Measurements from ENCODE around the gene CLINT1.

DNA sequence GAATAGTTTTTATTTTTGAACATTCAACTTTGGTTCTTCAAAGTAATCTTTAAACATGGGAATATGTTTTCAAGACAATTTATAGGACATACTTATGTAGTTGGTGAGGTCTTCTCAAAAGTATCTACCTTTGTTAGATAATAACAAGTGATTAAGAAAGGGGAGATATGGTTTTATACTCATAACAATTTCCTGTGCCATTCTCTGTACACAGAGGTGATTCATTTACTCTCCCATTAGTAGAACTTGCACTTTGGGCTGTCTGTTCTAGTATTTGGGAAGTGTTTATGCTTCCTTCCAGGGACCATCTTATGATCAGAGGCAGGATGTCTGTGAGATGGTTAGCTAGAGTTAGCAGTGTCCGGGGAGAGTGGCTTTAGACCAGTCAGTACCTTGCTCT is 100.2 kb downstream of the CLINT1 start:
- TF ChIP-seq TEAD4 (IDR thresholded peaks at IDR 0.05; ENCODE audit: low read length) (no peak), TEAD4 (CRISPR knock-in tag; IDR thresholded peaks at IDR 0.05; ENCODE audit: borderline replicate concordance) (no peak), HSF4 (CRISPR knock-in tag; IDR thresholded peaks at IDR 0.05; ENCODE audit: borderline replicate concordance) (no peak)

Measured in K562 (cell line).